GM12878 (cell line): ENCODE results near the gene GIMD1.
"Not testable (repeated sequence)": the region's sequence is repeated elsewhere in the genome, so short reads cannot be mapped to it uniquely, and the experiment has no call there.

ENCODE experiments used
- CHD2 ChIP-seq: IDR thresholded peaks from 2 replicates; pipeline ENCODE4 v1.6.1; 2011; ENCODE audit warnings: low read depth, low read length, improper control_type of control experiment, borderline replicate concordance
- JUNB ChIP-seq: IDR thresholded peaks from 2 replicates; pipeline ENCODE4 v1.6.1; 2016; ENCODE audit warnings: antibody characterized with exemption, mild to moderate bottlenecking
- NBN ChIP-seq: fragments of 450-650 bp; IDR thresholded peaks from 2 replicates; pipeline ENCODE4 v1.6.1; 2016
- NFYB ChIP-seq: IDR thresholded peaks from 2 replicates; pipeline ENCODE4 v1.6.1; 2011; ENCODE audit warnings: low read depth, mild to moderate bottlenecking, low read length, improper control_type of control experiment, moderate library complexity; ENCODE audit not compliant: insufficient read depth
- NRF1 ChIP-seq: conservative IDR thresholded peaks from 2 replicates; pipeline ENCODE4 v1.6.1; 2011; ENCODE audit warnings: mild to moderate bottlenecking, low read depth, low read length, improper control_type of control experiment
- POLR2A ChIP-seq: IDR thresholded peaks from 2 replicates; pipeline ENCODE4 v1.6.1; 2011; ENCODE audit warnings: low read depth, mild to moderate bottlenecking, low read length
- SP1 ChIP-seq: IDR thresholded peaks from one replicate; pipeline ENCODE4 v1.6.1; 2011; ENCODE audit warnings: low read depth, low read length
- YY1 ChIP-seq: IDR thresholded peaks from 2 replicates; pipeline ENCODE4 v1.6.1; 2011; ENCODE audit warnings: low read depth, mild to moderate bottlenecking, low read length
- TF ChIP-seq, protein P1 (sequence below): fragments of 450-650 bp; formaldehyde crosslinking; IDR thresholded peaks from 2 replicates; pipeline ENCODE4 v1.4.0; 2020; ENCODE audit warnings: mild to moderate bottlenecking, moderate library complexity

GRCh38 chr4:106321814-106322213, 46.8 kb downstream of the GIMD1 start:
- TF ChIP-seq NRF1, JUNB, SP1, NFYB, NBN, CHD2, POLR2A, YY1: not testable (repeated sequence)
- TF ChIP-seq, protein P1, sequence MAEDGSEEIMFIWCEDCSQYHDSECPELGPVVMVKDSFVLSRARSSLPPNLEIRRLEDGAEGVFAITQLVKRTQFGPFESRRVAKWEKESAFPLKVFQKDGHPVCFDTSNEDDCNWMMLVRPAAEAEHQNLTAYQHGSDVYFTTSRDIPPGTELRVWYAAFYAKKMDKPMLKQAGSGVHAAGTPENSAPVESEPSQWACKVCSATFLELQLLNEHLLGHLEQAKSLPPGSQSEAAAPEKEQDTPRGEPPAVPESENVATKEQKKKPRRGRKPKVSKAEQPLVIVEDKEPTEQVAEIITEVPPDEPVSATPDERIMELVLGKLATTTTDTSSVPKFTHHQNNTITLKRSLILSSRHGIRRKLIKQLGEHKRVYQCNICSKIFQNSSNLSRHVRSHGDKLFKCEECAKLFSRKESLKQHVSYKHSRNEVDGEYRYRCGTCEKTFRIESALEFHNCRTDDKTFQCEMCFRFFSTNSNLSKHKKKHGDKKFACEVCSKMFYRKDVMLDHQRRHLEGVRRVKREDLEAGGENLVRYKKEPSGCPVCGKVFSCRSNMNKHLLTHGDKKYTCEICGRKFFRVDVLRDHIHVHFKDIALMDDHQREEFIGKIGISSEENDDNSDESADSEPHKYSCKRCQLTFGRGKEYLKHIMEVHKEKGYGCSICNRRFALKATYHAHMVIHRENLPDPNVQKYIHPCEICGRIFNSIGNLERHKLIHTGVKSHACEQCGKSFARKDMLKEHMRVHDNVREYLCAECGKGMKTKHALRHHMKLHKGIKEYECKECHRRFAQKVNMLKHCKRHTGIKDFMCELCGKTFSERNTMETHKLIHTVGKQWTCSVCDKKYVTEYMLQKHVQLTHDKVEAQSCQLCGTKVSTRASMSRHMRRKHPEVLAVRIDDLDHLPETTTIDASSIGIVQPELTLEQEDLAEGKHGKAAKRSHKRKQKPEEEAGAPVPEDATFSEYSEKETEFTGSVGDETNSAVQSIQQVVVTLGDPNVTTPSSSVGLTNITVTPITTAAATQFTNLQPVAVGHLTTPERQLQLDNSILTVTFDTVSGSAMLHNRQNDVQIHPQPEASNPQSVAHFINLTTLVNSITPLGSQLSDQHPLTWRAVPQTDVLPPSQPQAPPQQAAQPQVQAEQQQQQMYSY = not testable (repeated sequence)
